ENCODE results near the gene PGP.
"Not testable (repeated sequence)": the region's sequence is repeated elsewhere in the genome, so short reads cannot be mapped to it uniquely, and the experiment has no call there.

PGP gene

DNA sequence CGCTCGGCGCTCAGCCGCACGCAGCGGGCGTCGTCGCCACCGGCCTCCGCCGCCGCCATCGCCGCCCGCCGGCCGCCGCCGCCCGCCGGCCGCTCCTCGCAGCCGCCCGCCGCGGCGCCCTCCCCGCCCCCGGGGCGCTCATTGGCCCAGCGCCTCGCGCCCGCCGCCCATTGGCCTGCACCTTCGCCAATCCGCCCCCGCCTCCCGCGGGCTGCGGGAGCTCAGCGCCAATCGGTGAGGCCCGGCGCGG lies at the start of gene PGP:
PGP (minus strand) TSS at position 122 of the 250 bp plus-strand sequence; CDS start at position 59, 63 bp downstream.
- no peak within 1 kb of the TSS; the same call in 1 of the 2 replicates for H3K27ac ChIP-seq
- no peak for DNase-seq (ENCODE audit: low read depth, low spot score)
- TF ChIP-seq FOXP2 (optimal IDR thresholded peaks at IDR 0.05; ENCODE audit: control extremely low read depth, extremely low read length, insufficient read depth) (no peak), EZH2 (IDR thresholded peaks at IDR 0.05) (no peak), POLR2AphosphoS5 (IDR thresholded peaks at IDR 0.05; ENCODE audit: borderline replicate concordance, low read depth, low read length) (no peak)
- H3K9ac ChIP-seq (ENCODE audit: insufficient read length): peak within 1 kb of the TSS; percentile 84
- H3K4me3 ChIP-seq: peak within 1 kb of the TSS; percentile 98
- H3K36me3 ChIP-seq (ENCODE audit: insufficient read depth, low read length): no peaks in the 10 kb centered on the region; the same call in 1 of the 2 replicates
- H3K9me3 ChIP-seq (ENCODE audit: low read depth, low read length): no peaks in the 10 kb centered on the region

DNA sequence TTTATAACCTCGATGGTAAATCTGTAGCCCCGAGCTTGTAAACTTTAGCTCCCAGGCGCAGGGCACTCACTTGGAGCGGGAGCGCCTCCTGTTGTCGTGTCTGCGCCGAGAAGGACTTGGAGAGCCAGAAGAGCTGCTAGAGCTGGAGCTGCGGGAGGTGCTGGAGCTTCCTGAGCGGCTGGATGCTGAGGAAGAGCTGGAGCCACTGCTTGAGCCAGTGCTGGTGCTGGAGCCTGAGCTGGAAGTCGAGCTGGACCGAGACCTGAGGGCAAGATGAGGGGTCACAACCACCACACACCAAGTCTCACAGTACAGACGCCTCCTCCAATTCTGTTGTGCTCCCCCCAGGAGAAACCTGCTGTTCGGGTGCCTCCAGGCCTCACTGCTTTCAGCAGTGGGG lies 48.4 kb upstream of the PGP start:
- H3K27ac ChIP-seq; H3K9ac ChIP-seq (ENCODE audit: insufficient read length); DNase-seq (ENCODE audit: low read depth, low spot score); H3K9me3 ChIP-seq (ENCODE audit: low read depth, low read length); H3K4me3 ChIP-seq: not testable (repeated sequence)
- H3K36me3 ChIP-seq (ENCODE audit: insufficient read depth, low read length): peaks cover 85% of the 10 kb centered on the region

- Histone ChIP-seq H3K9me3 (ENCODE audit: low read depth, low read length) (no peaks in the 10 kb centered on the region), H3K4me3 (no peak overlapping the region), H3K9ac (ENCODE audit: insufficient read length) (no peak overlapping the region), H3K36me3 (ENCODE audit: insufficient read depth, low read length) (peaks cover 99% of the 10 kb centered on the region), H3K27ac (no peak overlapping the region)
- TF ChIP-seq FOXP2 (optimal IDR thresholded peaks at IDR 0.05; ENCODE audit: control extremely low read depth, extremely low read length, insufficient read depth) (no peak), POLR2AphosphoS5 (IDR thresholded peaks at IDR 0.05; ENCODE audit: borderline replicate concordance, low read depth, low read length) (no peak), EZH2 (IDR thresholded peaks at IDR 0.05) (no peak)
- no peak for DNase-seq (ENCODE audit: low read depth, low spot score)
Measured at GRCh38 chr16:2260250-2260649, 45.6 kb upstream of the PGP start.

DNA sequence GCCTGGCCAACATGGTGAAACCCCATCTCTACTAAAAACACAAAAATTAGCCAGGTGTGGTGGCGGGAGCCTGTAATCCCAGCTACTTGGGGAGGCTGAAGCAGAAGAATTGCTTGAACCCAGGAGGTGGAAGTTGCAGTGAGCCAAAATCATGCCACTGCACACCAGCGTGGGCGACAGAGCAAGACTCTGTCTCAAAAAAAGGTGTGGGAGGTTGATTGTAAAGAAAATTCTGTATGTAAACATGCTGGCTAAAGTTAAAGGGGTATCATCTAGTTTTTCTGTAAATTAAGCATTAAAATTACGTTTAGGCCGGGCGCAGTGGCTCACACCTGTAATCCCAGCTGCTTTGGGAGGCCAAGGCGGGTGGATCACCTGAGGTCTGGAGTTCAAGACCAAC lies 43.9 kb upstream of the PGP start:
- H3K9me3 ChIP-seq (ENCODE audit: low read depth, low read length); H3K9ac ChIP-seq (ENCODE audit: insufficient read length); DNase-seq (ENCODE audit: low read depth, low spot score); H3K27ac ChIP-seq; H3K4me3 ChIP-seq: not testable (repeated sequence)
- H3K36me3 ChIP-seq (ENCODE audit: insufficient read depth, low read length): peaks cover 100% of the 10 kb centered on the region

- no peak overlapping the region for H3K9ac ChIP-seq (ENCODE audit: insufficient read length)
- no peak for TF ChIP-seq POLR2AphosphoS5 (IDR thresholded peaks at IDR 0.05; ENCODE audit: borderline replicate concordance, low read depth, low read length)
- no peak for TF ChIP-seq EZH2 (IDR thresholded peaks at IDR 0.05)
- TF ChIP-seq FOXP2 (optimal IDR thresholded peaks at IDR 0.05; ENCODE audit: control extremely low read depth, extremely low read length, insufficient read depth): no peak
- DNase-seq (ENCODE audit: low read depth, low spot score): no peak
Measured at GRCh38 chr16:2257726-2258125, 43.1 kb upstream of the PGP start.

DNA sequence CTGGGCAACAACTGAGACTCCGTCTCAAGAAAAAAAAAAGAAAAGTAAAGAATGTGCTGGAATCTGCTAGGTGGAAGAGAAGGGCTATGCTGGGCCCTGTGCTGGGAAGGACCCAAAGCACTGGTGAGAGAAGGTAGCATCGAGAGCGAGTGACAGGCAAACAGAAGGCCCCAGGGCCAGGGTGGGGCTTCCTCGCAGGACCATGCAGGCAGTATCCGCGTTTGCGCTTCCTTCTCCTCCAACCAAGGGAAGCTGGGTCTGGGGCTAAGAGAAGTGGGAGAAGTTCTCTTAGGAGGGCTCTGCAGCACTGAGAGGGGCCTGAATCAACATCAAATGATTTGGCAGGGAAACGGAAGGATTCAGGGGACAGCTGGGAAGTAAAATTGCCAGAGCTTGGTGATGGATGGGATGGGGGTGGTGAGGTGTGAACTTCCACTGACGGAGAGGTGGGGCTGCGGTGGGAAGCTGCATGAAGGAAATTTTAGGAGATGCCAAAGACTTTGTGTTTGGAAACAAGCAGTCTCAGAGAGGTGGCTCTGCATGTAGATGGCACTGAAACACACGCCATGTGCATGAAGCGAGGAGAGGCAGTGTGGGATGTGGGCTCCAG lies 42.0 kb upstream of the PGP start:
- DNase-seq (ENCODE audit: low read depth, low spot score): no peak
- Histone ChIP-seq H3K9me3 (ENCODE audit: low read depth, low read length) (no peaks in the 10 kb centered on the region), H3K4me3 (no peak overlapping the region), H3K36me3 (ENCODE audit: insufficient read depth, low read length) (peaks cover 100% of the 10 kb centered on the region), H3K27ac (no peak overlapping the region), H3K9ac (ENCODE audit: insufficient read length) (no peak overlapping the region)
- TF ChIP-seq EZH2 (IDR thresholded peaks at IDR 0.05) (no peak), POLR2AphosphoS5 (IDR thresholded peaks at IDR 0.05; ENCODE audit: borderline replicate concordance, low read depth, low read length) (no peak), FOXP2 (optimal IDR thresholded peaks at IDR 0.05; ENCODE audit: control extremely low read depth, extremely low read length, insufficient read depth) (no peak)

More at GRCh38 chr16:2257726-2258125, 43.1 kb upstream of the PGP start:
- 0 out of 2 replicates have a peak overlapping the region, but pooled peaks have one; percentile 25 for H3K27ac ChIP-seq
- no peaks in the 10 kb centered on the region for H3K9me3 ChIP-seq (ENCODE audit: low read depth, low read length)
- H3K36me3 ChIP-seq (ENCODE audit: insufficient read depth, low read length): peaks cover 100% of the 10 kb centered on the region
- H3K4me3 ChIP-seq: no peak overlapping the region

GRCh38 chr16:2253293-2253692 lies 38.7 kb upstream of the PGP start:
- Histone ChIP-seq H3K4me3 (no peak overlapping the region), H3K9me3 (ENCODE audit: low read depth, low read length) (no peaks in the 10 kb centered on the region), H3K9ac (ENCODE audit: insufficient read length) (no peak overlapping the region), H3K36me3 (ENCODE audit: insufficient read depth, low read length) (peaks cover 78% of the 10 kb centered on the region), H3K27ac (no peak overlapping the region)
- TF ChIP-seq EZH2 (IDR thresholded peaks at IDR 0.05): no peak
- no peak for TF ChIP-seq POLR2AphosphoS5 (IDR thresholded peaks at IDR 0.05; ENCODE audit: borderline replicate concordance, low read depth, low read length)
- no peak for TF ChIP-seq FOXP2 (optimal IDR thresholded peaks at IDR 0.05; ENCODE audit: control extremely low read depth, extremely low read length, insufficient read depth)
- no peak for DNase-seq (ENCODE audit: low read depth, low spot score)

GRCh38 chr16:2252806-2253148 lies 38.1 kb upstream of the PGP start:
- H3K9ac ChIP-seq (ENCODE audit: insufficient read length): no peak overlapping the region
- TF ChIP-seq EZH2 (IDR thresholded peaks at IDR 0.05): no peak
- TF ChIP-seq FOXP2 (optimal IDR thresholded peaks at IDR 0.05; ENCODE audit: control extremely low read depth, extremely low read length, insufficient read depth): no peak
- TF ChIP-seq POLR2AphosphoS5 (IDR thresholded peaks at IDR 0.05; ENCODE audit: borderline replicate concordance, low read depth, low read length): no peak
- H3K27ac ChIP-seq: no peak overlapping the region
- DNase-seq (ENCODE audit: low read depth, low spot score): no peak
- no peak overlapping the region for H3K4me3 ChIP-seq
- no peaks in the 10 kb centered on the region for H3K9me3 ChIP-seq (ENCODE audit: low read depth, low read length)
- H3K36me3 ChIP-seq (ENCODE audit: insufficient read depth, low read length): peaks cover 73% of the 10 kb centered on the region

GRCh38 chr16:2251296-2252111 lies 36.9 kb upstream of the PGP start, which contains the start of gene ECI1:
Gene ECI1 (minus strand): TSS chr16:2251587. CDS start chr16:2251566, 21 bp downstream.
- Histone ChIP-seq H3K27ac (peak within 1 kb of the TSS; percentile 31; the same call in 1 of the 2 replicates), H3K4me3 (no peak within 1 kb of the TSS), H3K9me3 (ENCODE audit: low read depth, low read length) (no peaks in the 10 kb centered on the region), H3K9ac (ENCODE audit: insufficient read length) (no peak within 1 kb of the TSS), H3K36me3 (ENCODE audit: insufficient read depth, low read length) (peaks cover 64% of the 10 kb centered on the region)
- TF ChIP-seq EZH2 (IDR thresholded peaks at IDR 0.05) (no peak), POLR2AphosphoS5 (IDR thresholded peaks at IDR 0.05; ENCODE audit: borderline replicate concordance, low read depth, low read length) (peak; percentile 65), FOXP2 (optimal IDR thresholded peaks at IDR 0.05; ENCODE audit: control extremely low read depth, extremely low read length, insufficient read depth) (no peak)
- DNase-seq (ENCODE audit: low read depth, low spot score): no peak

Data from SK-N-MC (cell line).